HCT116 (cell line): ENCODE data around the gene RAB30. TPM values are rescaled to one million over a fixed set of nuclear protein-coding genes. Genes with fewer than 3 reads are reported as not detected.

Source experiments
- ATAC-seq: fragments of 200-7000 bp; cut with Tn5 transposase; 2 replicates; pipeline ENCODE4 v1.9.1; 2020; ENCODE audit warnings: mild to moderate bottlenecking, moderate library complexity
- BruUV-seq: library from RNA; stranded (reverse); fragments of 400-500 nt; replicated peaks from 2 replicates; lab custom pipeline; 2021; lab: Mats Ljungman, UMichigan
- CTCF ChIA-PET: fragments of 300-600 bp; sonication (Branson Sonifier 250); formaldehyde crosslinking; loops from one replicate; lab custom pipeline; 2021; ENCODE audit warnings: antibody characterized with exemption; lab: Charles Lee
- POLR2A ChIA-PET: fragments of 300-600, 350-600 bp; sonication (Branson Sonifier 250); formaldehyde crosslinking; loops from one replicate; lab custom pipeline; 2021; ENCODE audit warnings: antibody characterized with exemption; lab: Charles Lee
- RAD21 ChIA-PET, 2 experiments: fragments of 300-600 bp; sonication (Branson Sonifier 250); formaldehyde crosslinking; loops; one replicate each; lab custom pipeline; 2023; ENCODE audit warnings: low total read pairs in 2 of 2; ENCODE audit not compliant: uncharacterized antibody in 2 of 2, unreplicated experiment in 2 of 2, low non-redundant PET in 1 of 2; lab: Charles Lee
- DNase-seq: peaks from one replicate; pipeline ENCODE4 v3.0.0-alpha.2; 2010; ENCODE audit warnings: low read depth, low spot score
- H2AFZ ChIP-seq: fragments of 200-600 bp; shearing (Covaris generic), sonication (generic); 2 replicates; pipeline ENCODE4 v1.6.1; 2017; ENCODE audit warnings: low read depth, mixed run types, mixed read lengths, antibody characterized with exemption, low read length; ENCODE audit not compliant: poor library complexity, severe bottlenecking
- H3K27ac ChIP-seq: 2 replicates; pipeline ENCODE4 v1.5.1; 2012; ENCODE audit warnings: low read depth, low read length
- H3K27me3 ChIP-seq: fragments of 200-600 bp; sonication (generic); 2 replicates; pipeline ENCODE4 v1.6.1; 2016; ENCODE audit warnings: mixed run types, low read length, mixed read lengths; ENCODE audit not compliant: insufficient read depth
- H3K36me3 ChIP-seq, 2 experiments: fragments of 200-500 bp in 1 of 2; fragments of 200-600 bp in 1 of 2; sonication (Bioruptor generic) in 1 of 2; sonication (generic) in 1 of 2; 2 replicates each; pipeline versions ENCODE4 v1.5.1 to v1.6.1; 2014 to 2016; ENCODE audit warnings: low read length in 2 of 2, inconsistent platforms in 1 of 2, mixed read lengths in 1 of 2, mixed run types in 1 of 2; ENCODE audit not compliant: insufficient read depth in 2 of 2, control insufficient read depth in 1 of 2
- H3K4me1 ChIP-seq, 2 experiments: fragments of 200-600 bp in 1 of 2; sonication (generic) in 1 of 2; 2 replicates each; pipeline versions ENCODE4 v1.5.1 to v1.6.1; 2012 to 2017; ENCODE audit warnings: low read length in 2 of 2, inconsistent platforms in 1 of 2, mild to moderate bottlenecking in 1 of 2, mixed read lengths in 1 of 2, mixed run types in 1 of 2, moderate library complexity in 1 of 2; ENCODE audit not compliant: insufficient read depth in 2 of 2, control insufficient read depth in 1 of 2
- H3K4me2 ChIP-seq: fragments of 200-600 bp; sonication (generic); 2 replicates; pipeline ENCODE4 v1.6.1; 2017; ENCODE audit warnings: mixed run types, low read length, mixed read lengths
- H3K4me3 ChIP-seq, 2 experiments: fragments of 200-600 bp in 1 of 2; sonication (generic) in 1 of 2; replicated peaks in 1 of 2; 2 replicates each; pipeline ENCODE4 v1.5.1; 2011 to 2016; ENCODE audit warnings: low read length in 2 of 2, control low read depth in 1 of 2, low read depth in 1 of 2, mild to moderate bottlenecking in 1 of 2, mixed read lengths in 1 of 2, mixed run types in 1 of 2
- H3K79me2 ChIP-seq: fragments of 200-600 bp; sonication (generic); 2 replicates; pipeline ENCODE4 v1.6.1; 2017; ENCODE audit warnings: mild to moderate bottlenecking, mixed run types, low read length, moderate library complexity, mixed read lengths; ENCODE audit not compliant: insufficient read depth
- H3K9ac ChIP-seq: fragments of 200-600 bp; sonication (generic); 2 replicates; pipeline ENCODE4 v1.6.1; 2016; ENCODE audit warnings: low read length, mixed read lengths
- H3K9me2 ChIP-seq: fragments of 200-600 bp; sonication (generic), shearing (Covaris generic); 2 replicates; pipeline ENCODE4 v1.6.1; 2017; ENCODE audit warnings: mixed run types, mild to moderate bottlenecking, moderate library complexity; ENCODE audit not compliant: insufficient read depth
- H3K9me3 ChIP-seq, 2 experiments: fragments of 200-500 bp in 1 of 2; fragments of 200-600 bp in 1 of 2; sonication (Bioruptor generic) in 1 of 2; sonication (generic) in 1 of 2; 2 replicates each; pipeline ENCODE4 v1.6.1; 2014 to 2017; ENCODE audit warnings: low read length in 2 of 2, mixed read lengths in 2 of 2, inconsistent platforms in 1 of 2, low read depth in 1 of 2, mild to moderate bottlenecking in 1 of 2, mixed run types in 1 of 2, moderate library complexity in 1 of 2; ENCODE audit not compliant: control insufficient read depth in 1 of 2, insufficient read depth in 1 of 2
- H4K20me1 ChIP-seq: fragments of 200-600 bp; sonication (generic), shearing (Covaris generic); 2 replicates; pipeline ENCODE4 v1.6.1; 2017; ENCODE audit warnings: mixed run types, mild to moderate bottlenecking, moderate library complexity; ENCODE audit not compliant: insufficient read depth
- ATF3 ChIP-seq: IDR thresholded peaks from 2 replicates; pipeline ENCODE4 v1.6.1; 2012
- CBX3 ChIP-seq: IDR thresholded peaks from 2 replicates; pipeline ENCODE4 v1.6.1; 2012; ENCODE audit warnings: low read depth
- CEBPB ChIP-seq: IDR thresholded peaks from 2 replicates; pipeline ENCODE4 v1.6.1; 2012; ENCODE audit warnings: low read depth
- ELF1 ChIP-seq: IDR thresholded peaks from 2 replicates; pipeline ENCODE4 v1.6.1; 2012; ENCODE audit warnings: low read depth, borderline replicate concordance
- EZH2 ChIP-seq: fragments of 200-600 bp; sonication (generic); IDR thresholded peaks from 2 replicates; pipeline ENCODE4 v1.6.1; 2017; ENCODE audit warnings: antibody characterized with exemption, mixed run types
- EZH2phosphoT487 ChIP-seq: fragments of 200-600 bp; IDR thresholded peaks from 2 replicates; pipeline ENCODE4 v1.6.1; 2018; ENCODE audit warnings: antibody characterized with exemption, borderline replicate concordance
- JUND ChIP-seq: IDR thresholded peaks from 2 replicates; pipeline ENCODE4 v1.6.1; 2012
- MAX ChIP-seq: IDR thresholded peaks from 2 replicates; pipeline ENCODE4 v1.6.1; 2012
- POLR2A ChIP-seq: IDR thresholded peaks from 2 replicates; pipeline ENCODE4 v1.7.0; 2011; ENCODE audit warnings: borderline replicate concordance; ENCODE audit not compliant: insufficient read depth, insufficient read length; ENCODE audit errors: extremely low read depth
- POLR2AphosphoS5 ChIP-seq: IDR thresholded peaks from 2 replicates; pipeline ENCODE4 v1.6.1; 2011; ENCODE audit warnings: mild to moderate bottlenecking, low read depth, low read length, moderate library complexity
- RAD21 ChIP-seq: IDR thresholded peaks from 2 replicates; pipeline ENCODE4 v1.6.1; 2012; ENCODE audit warnings: low read depth, mild to moderate bottlenecking
- SIN3A ChIP-seq: IDR thresholded peaks from 2 replicates; pipeline ENCODE4 v1.6.1; 2012; ENCODE audit warnings: low read depth
- SRF ChIP-seq: IDR thresholded peaks from 2 replicates; pipeline ENCODE4 v1.6.1; 2012; ENCODE audit warnings: low read depth
- YY1 ChIP-seq: IDR thresholded peaks from 2 replicates; pipeline ENCODE4 v1.6.1; 2011; ENCODE audit warnings: low read length, low read depth, moderate library complexity, mild to moderate bottlenecking; ENCODE audit not compliant: insufficient replicate concordance; ENCODE audit errors: extremely low read depth
- ZBTB33 ChIP-seq: IDR thresholded peaks from 2 replicates; pipeline ENCODE4 v1.6.1; 2011; ENCODE audit warnings: mild to moderate bottlenecking, low read length, moderate library complexity; ENCODE audit not compliant: insufficient replicate concordance; ENCODE audit errors: extremely low read depth
- ZFX ChIP-seq: fragments of 450-650 bp; IDR thresholded peaks from 2 replicates; pipeline ENCODE4 v1.6.1; 2017
- ZNF274 ChIP-seq: fragments of 200-500 bp; sonication (Bioruptor generic); IDR thresholded peaks from 2 replicates; pipeline ENCODE4 v1.6.1; 2014; ENCODE audit warnings: mild to moderate bottlenecking, low read depth, low read length, inconsistent platforms
- intact Hi-C: fragments of 100-400 bp; cut with micrococcal nuclease; formaldehyde crosslinking; loops from 2 replicates; pipeline ENCODE4 v1.10.0; 2022
- total RNA-seq: library from RNA; stranded (reverse); gene quantifications from one replicate; pipeline ENCODE4 v1.2.1, GENCODE V29; 2021; ENCODE audit not compliant: unreplicated experiment
- TF ChIP-seq, protein P1 (sequence below): IDR thresholded peaks from 2 replicates; pipeline ENCODE4 v1.6.1; 2012; ENCODE audit warnings: low read depth

RAB30 gene
- total RNA-seq, 1 experiment from 2014 or later, result 5.7 TPM

- no TSS peak for BruUV-seq
- TF ChIP-seq CBX3 (no peak), EZH2 (no peak), JUND (no peak), ELF1 (no peak), YY1 (no peak), RAD21 (no peak), SRF (no peak), POLR2AphosphoS5 (no peak), EZH2phosphoT487 (no peak), ZNF274 (no peak), MAX (no peak), SIN3A (no peak), POLR2A (no peak), ZFX (no peak), ZBTB33 (no peak), ATF3 (no peak), CEBPB (no peak)
- TF ChIP-seq, protein P1, sequence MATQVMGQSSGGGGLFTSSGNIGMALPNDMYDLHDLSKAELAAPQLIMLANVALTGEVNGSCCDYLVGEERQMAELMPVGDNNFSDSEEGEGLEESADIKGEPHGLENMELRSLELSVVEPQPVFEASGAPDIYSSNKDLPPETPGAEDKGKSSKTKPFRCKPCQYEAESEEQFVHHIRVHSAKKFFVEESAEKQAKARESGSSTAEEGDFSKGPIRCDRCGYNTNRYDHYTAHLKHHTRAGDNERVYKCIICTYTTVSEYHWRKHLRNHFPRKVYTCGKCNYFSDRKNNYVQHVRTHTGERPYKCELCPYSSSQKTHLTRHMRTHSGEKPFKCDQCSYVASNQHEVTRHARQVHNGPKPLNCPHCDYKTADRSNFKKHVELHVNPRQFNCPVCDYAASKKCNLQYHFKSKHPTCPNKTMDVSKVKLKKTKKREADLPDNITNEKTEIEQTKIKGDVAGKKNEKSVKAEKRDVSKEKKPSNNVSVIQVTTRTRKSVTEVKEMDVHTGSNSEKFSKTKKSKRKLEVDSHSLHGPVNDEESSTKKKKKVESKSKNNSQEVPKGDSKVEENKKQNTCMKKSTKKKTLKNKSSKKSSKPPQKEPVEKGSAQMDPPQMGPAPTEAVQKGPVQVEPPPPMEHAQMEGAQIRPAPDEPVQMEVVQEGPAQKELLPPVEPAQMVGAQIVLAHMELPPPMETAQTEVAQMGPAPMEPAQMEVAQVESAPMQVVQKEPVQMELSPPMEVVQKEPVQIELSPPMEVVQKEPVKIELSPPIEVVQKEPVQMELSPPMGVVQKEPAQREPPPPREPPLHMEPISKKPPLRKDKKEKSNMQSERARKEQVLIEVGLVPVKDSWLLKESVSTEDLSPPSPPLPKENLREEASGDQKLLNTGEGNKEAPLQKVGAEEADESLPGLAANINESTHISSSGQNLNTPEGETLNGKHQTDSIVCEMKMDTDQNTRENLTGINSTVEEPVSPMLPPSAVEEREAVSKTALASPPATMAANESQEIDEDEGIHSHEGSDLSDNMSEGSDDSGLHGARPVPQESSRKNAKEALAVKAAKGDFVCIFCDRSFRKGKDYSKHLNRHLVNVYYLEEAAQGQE, result no peak
- H3K27me3 ChIP-seq, result no peaks in the 10 kb centered on the region
- RAD21 ChIA-PET, result no interaction called here
- no peak overlapping the region for H2AFZ ChIP-seq
- no peaks in the 10 kb centered on the region for H3K9me3 ChIP-seq
- H3K9me2 ChIP-seq, result no peaks in the 10 kb centered on the region
- CTCF ChIA-PET, result no interaction called here
- H3K4me2 ChIP-seq, result no peak overlapping the region
- intact Hi-C loops, result no loop called here
- ATAC-seq, result no peak
- H3K9ac ChIP-seq, result no peak overlapping the region
- POLR2A ChIA-PET, result no interaction called here
- no peaks in the 10 kb centered on the region for H3K36me3 ChIP-seq
- H3K79me2 ChIP-seq, result no peaks in the 10 kb centered on the region
- H4K20me1 ChIP-seq, result no peaks in the 10 kb centered on the region
- DNase-seq, result no peak
- no peak overlapping the region for H3K27ac ChIP-seq
- no peaks in the 10 kb centered on the region for H3K4me1 ChIP-seq
- H3K4me3 ChIP-seq, result no peak overlapping the region
Measured at GRCh38 chr11:83105168-83105567, 33.5 kb upstream of the RAB30 start.
